AG09319 (cell line): ENCODE results near the gene TMPRSS9.

ENCODE experiments used
- DNase-seq: peaks from one replicate; pipeline ENCODE4 v3.0.0-alpha.2; 2010; ENCODE audit warnings: low read depth; ENCODE audit errors: extremely low read depth
- TF ChIP-seq, protein P1 (sequence below): IDR thresholded peaks from 2 replicates; pipeline ENCODE4 v1.5.1; 2011; ENCODE audit warnings: low read depth, mild to moderate bottlenecking, inconsistent platforms, low read length, moderate library complexity

The TMPRSS9 gene

DNA sequence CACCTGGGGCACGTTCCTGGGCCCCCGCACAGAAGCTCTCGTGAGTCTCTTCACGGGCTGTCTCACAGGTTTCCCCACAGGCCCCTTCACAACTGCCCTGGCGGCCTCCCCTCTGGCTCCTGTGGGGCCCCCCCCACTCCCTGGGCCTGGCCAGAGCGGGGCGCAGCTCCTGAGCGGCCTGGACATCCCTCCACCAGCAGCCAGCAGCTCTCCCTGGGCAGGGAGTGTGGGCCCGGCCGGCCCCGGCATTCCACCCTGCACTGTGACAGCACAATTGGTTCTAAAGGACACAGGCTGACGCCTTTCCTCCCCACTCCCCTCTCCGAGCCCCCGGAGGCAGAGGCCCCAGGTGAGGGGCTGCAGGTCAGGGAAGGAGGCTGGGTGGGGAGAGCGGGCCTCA, 76.9 kb downstream of the TMPRSS9 start:
- no peak for DNase-seq

DNA sequence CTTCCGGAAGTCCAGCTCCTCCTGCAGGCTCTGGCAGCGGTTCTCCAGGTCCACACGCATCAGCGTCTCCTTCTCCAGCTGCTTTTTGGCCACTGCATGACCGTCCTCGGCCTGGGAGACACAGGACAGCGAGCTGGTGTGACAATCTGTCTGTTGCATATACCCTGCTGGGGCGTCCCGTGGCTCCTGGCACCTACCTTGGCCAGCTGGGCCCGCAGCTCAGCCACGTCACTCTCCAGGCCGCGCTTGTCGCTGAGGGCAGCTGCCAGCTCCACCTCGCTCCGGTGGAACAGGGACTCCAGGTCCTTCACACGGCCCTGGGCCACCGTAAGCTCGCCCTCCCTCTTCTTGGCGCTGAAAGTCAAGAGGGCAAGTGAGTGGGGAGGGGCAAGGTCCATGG, 78.1 kb downstream of the TMPRSS9 start:
- TF ChIP-seq, protein P1, sequence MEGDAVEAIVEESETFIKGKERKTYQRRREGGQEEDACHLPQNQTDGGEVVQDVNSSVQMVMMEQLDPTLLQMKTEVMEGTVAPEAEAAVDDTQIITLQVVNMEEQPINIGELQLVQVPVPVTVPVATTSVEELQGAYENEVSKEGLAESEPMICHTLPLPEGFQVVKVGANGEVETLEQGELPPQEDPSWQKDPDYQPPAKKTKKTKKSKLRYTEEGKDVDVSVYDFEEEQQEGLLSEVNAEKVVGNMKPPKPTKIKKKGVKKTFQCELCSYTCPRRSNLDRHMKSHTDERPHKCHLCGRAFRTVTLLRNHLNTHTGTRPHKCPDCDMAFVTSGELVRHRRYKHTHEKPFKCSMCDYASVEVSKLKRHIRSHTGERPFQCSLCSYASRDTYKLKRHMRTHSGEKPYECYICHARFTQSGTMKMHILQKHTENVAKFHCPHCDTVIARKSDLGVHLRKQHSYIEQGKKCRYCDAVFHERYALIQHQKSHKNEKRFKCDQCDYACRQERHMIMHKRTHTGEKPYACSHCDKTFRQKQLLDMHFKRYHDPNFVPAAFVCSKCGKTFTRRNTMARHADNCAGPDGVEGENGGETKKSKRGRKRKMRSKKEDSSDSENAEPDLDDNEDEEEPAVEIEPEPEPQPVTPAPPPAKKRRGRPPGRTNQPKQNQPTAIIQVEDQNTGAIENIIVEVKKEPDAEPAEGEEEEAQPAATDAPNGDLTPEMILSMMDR = no peak
- no peak for DNase-seq

More for the DNA sequence above, 76.9 kb downstream of the TMPRSS9 start:
- TF ChIP-seq, protein P1 = no peak

DNA sequence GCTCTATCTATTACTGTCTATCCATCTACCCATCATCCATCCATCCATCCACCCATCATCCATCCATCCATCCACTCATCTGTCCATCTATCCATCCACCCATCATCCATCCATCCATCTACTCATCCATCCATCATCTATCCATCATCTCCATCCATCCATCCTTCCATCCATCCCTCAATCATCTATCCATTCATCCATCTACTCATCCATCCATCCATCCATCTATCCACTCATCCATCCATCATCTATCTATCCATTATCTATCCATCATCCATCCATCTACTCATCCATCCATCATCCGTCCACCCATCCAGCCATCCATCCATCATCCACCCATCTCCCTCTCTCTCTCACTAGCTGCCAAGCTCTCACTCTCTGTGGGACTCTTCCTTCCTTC, 80.5 kb downstream of the TMPRSS9 start:
- no peak for DNase-seq
- TF ChIP-seq, protein P1 = no peak

DNA sequence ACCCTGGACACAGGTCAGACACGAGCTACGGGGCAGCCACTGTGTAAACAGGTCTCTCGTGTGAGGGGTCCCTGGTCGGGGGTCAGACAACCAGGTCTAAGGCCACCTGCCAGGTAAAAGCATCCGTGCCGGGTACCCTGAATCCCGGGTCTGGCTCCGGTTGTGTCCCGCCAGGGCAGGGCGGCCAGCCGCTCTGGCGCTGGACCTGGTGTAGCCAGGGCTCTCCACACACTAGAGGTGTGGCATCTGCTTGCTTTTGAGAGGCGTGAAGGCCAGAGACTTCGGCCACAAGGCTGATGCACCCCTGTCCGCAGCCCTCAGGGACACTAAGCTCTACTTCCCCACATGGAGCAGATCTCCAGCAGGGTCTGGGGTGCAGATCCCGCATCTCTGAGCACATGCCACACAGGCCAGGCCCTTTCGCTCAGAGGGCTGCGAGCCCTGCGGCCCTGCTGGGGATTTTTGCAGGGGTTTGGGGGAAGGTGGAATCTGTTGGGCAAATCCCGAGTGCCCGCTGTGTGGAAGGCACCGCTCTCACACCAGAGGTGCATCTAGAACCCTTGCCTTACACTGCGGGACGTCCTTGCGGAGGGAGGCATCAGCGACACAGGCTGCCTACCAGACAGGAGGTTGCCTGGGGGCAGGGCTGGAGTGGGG, 81.2 kb downstream of the TMPRSS9 start:
- no peak for DNase-seq
- TF ChIP-seq, protein P1 = no peak

DNA sequence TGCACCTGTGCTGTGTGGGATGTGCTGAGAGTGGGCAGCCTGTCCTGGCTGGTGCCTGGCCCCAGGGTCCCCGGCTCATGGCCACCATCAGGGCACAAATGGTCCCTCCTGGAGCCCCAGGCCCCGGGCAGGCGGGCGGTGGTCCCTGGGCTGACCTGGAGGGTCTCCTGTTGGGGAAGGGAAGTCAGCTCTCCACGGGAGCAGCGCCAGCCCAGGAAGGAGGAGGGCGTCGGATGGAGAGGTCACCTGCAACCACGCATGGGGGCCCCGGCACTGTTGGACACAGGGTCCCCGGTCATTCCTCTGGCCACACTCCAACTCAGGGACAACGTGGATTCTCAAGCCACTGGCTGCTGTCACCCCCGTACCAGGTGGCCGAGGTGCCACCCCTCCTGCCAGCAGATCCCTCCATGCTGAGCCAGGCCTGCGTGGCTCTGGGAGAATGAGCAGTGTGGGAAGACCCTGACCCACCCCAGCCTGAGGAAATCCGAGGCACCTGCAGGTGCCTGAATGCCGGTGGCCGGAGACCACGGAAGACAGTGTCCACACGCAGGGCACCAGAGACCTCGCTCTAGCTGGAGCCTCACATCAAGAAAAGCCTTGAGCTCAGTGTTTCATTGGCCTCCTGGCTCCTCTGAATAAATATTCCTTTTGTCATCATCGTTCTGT, 83.2 kb downstream of the TMPRSS9 start:
- TF ChIP-seq, protein P1 = no peak
- no peak for DNase-seq

DNA sequence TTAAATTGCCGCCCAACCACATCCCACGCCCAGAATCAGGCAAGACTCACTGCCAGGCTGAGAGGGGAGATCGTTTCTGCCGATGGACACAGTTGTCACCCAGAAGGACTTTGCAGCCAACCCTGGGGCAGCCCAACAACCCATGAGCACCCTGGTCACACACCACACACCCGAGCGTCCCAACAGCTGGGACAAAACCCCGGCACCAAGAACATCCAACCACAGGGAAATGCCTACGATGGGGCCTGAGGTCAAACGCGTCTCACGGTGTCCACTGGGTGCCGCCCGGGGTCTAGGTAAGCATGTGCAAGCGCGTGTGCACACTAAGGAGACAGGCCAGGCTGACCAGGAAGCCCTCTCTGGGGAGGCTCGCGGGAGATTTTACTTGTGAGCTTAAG, 83.7 kb downstream of the TMPRSS9 start:
- TF ChIP-seq, protein P1 = no peak
- no peak for DNase-seq

DNA sequence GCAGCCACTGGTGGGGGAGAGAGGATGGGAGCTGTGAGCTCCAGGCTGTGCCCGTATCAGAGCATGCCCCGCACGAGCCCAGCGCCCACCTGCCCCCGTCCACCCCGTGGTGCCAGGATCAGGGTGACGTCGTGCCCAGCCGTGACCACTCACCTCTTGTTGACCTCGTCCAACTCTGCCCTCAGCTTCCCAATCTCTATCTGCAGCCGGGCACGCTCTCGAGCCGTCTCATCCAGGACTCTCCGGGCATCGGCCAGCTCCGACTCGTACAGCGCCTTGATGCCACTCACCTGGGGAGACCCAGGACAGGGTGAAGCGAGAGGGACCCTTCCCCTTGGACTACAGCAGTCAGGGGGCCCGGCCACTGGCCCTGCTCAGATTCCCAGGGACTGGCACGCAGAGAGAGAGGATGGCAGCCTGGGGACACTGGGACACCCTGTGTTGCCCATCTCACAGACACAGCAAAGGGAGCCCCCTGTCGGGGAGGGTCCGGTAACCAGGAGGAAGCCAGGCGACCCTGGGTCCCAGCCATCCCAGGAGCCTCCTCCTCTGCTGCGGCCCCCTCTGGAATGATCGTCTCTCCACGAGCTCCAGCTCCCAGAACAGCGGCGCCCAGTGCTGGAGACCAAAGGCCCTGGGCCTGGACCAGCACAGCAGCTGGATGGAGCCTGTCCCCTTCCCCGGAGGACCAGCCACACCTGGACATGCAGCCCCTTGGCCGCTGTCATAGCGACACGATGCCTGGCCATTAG, 84.4 kb downstream of the TMPRSS9 start:
- TF ChIP-seq, protein P1 = no peak
- DNase-seq = no peak
